Measurements from ENCODE around the gene MBD3.

MBD3 gene

DNA sequence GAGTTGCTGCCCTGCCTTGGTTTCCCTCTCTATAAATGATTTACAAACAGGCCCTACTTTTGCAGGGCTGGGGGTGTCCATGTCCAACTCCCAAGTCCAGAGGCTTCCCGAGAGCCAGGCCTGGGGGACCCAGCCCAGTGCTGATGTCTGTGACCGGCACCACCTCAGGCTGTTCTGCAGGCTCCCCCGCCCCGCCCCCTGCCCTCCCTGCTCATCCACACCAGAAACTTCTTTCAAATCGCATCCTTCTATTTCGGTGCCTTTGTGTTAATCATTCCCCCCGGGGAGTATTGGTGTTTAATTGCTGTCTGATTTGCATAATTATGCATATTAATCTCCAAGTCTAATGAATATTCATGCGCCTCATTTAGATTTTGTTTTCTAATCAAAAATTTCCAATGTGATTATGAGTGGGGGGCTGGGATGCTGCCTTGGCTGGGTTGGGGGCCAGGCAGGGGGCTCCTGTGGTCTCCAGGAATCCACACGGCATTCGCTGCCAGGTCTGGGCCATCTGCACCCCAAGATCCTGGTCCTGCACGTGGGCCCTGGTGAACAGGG, 40.7 kb upstream of the MBD3 start:
- Mint-ChIP-seq H3K9me3 (peaks cover under 1% of the 10 kb centered on the region), H3K27me3 (ENCODE audit: low read depth, poor library complexity) (no peaks in the 10 kb centered on the region), H3K36me3 (ENCODE audit: low read depth) (peaks cover 44% of the 10 kb centered on the region), H3K4me1 (no peaks in the 10 kb centered on the region), H3K27ac (no peak overlapping the region), H3K4me3 (no peak overlapping the region)
- TF ChIP-seq, protein P1, sequence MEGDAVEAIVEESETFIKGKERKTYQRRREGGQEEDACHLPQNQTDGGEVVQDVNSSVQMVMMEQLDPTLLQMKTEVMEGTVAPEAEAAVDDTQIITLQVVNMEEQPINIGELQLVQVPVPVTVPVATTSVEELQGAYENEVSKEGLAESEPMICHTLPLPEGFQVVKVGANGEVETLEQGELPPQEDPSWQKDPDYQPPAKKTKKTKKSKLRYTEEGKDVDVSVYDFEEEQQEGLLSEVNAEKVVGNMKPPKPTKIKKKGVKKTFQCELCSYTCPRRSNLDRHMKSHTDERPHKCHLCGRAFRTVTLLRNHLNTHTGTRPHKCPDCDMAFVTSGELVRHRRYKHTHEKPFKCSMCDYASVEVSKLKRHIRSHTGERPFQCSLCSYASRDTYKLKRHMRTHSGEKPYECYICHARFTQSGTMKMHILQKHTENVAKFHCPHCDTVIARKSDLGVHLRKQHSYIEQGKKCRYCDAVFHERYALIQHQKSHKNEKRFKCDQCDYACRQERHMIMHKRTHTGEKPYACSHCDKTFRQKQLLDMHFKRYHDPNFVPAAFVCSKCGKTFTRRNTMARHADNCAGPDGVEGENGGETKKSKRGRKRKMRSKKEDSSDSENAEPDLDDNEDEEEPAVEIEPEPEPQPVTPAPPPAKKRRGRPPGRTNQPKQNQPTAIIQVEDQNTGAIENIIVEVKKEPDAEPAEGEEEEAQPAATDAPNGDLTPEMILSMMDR (IDR thresholded peaks at IDR 0.05), result no peak
- DNase-seq, result no peak

DNA sequence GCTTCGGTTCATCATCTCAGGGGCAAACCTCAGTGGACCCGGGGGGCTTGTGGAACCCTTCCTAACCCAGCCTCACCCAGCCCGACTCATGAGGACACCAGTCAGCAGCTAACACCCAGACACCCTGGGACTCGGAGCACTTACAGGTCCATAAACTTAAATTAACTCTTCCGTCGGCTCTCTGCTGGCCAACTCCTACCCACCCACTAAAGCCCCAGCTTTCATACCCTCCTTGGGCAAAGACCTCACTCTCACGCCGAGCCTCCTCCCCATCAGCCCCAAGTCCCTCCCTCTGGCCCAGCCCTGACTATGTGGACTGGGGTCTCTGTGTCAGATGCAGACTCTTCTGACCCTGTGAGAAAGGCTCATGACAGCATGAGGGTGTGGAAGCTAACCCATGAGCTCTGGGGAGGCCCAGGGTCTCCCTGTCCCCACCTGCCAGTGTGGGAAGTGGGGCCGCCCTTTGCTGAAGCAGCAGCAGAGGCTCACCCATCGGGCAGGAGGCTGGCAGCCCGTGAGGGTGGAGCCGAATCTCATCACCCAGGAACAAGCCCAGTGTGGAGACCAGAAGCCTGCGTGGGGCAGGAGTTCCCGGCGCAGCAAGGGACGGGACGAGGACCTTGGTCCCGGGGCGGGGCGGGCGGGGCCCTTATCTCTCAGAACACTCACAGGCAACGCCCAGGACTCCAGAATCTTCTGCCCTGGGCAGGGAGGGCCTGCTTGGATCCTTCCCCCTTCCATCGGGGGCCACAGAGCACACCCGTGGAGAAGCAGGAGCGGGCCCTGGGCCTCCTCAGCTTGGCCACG, 40.0 kb upstream of the MBD3 start:
- no peak overlapping the region for H3K4me3 Mint-ChIP-seq
- H3K36me3 Mint-ChIP-seq (ENCODE audit: low read depth), result peaks cover 37% of the 10 kb centered on the region
- H3K27ac Mint-ChIP-seq, result no peak overlapping the region
- H3K27me3 Mint-ChIP-seq (ENCODE audit: low read depth, poor library complexity), result no peaks in the 10 kb centered on the region
- TF ChIP-seq, protein P1 (IDR thresholded peaks at IDR 0.05), result no peak
- no peaks in the 10 kb centered on the region for H3K4me1 Mint-ChIP-seq
- no peaks in the 10 kb centered on the region for H3K9me3 Mint-ChIP-seq
- DNase-seq, result no peak

DNA sequence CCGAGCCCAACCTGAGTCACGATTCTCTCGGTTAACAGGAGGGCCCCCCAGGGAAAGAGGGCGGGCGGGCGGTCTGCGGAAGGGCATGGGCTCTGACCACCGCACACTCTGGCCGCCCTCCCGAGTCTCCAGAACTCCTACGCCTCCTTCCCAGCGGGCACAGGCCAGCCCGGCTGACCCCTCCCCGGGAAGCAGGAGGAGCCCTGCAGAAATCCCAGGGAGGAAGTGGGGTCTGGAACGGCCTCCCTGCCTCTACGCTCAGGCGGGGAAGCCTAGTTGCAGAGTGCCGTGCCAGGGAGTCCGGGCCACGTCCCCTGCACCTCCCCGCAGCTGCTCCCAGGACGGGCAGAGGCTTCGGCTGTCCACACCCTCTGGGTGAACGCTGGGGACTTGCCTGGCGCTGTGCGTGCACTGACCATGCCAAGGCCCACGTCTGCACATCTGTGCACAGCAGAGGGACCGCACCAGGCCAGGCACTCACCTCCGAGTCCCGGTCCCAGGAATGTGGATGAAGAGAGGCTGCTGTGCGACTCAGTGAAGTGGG, 39.0 kb upstream of the MBD3 start:
- Mint-ChIP-seq H3K9me3 (no peaks in the 10 kb centered on the region), H3K27me3 (ENCODE audit: low read depth, poor library complexity) (no peaks in the 10 kb centered on the region), H3K36me3 (ENCODE audit: low read depth) (peaks cover 26% of the 10 kb centered on the region), H3K4me3 (no peak overlapping the region), H3K4me1 (no peaks in the 10 kb centered on the region), H3K27ac (no peak overlapping the region)
- TF ChIP-seq, protein P1 (IDR thresholded peaks at IDR 0.05), result no peak
- DNase-seq, result no peak

DNA sequence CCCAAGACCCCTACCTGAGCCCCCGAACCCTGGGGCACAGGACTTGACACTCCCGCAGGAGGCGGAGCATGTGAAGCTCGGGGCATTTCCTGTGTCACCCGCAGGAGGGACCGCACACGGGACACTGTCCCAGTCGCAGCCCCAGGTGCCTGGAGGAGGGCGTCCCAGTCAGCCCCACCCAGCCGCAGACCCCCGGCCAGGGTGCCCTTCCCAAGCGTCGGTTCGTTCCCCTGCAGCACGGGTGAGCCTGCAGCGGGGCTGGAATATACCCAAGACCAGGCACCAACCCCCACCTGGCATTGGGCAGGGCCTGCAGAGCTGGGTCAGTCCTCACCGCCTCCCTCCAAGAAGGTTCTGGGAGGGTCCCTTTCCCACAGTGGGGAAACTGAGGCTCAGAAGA, 38.1 kb upstream of the MBD3 start:
- no peaks in the 10 kb centered on the region for H3K9me3 Mint-ChIP-seq
- H3K4me3 Mint-ChIP-seq, result no peak overlapping the region
- H3K27me3 Mint-ChIP-seq (ENCODE audit: low read depth, poor library complexity), result no peaks in the 10 kb centered on the region
- no peak for DNase-seq
- peaks cover 22% of the 10 kb centered on the region for H3K36me3 Mint-ChIP-seq (ENCODE audit: low read depth)
- H3K4me1 Mint-ChIP-seq, result no peaks in the 10 kb centered on the region
- TF ChIP-seq, protein P1 (IDR thresholded peaks at IDR 0.05), result no peak
- H3K27ac Mint-ChIP-seq, result no peak overlapping the region

DNA sequence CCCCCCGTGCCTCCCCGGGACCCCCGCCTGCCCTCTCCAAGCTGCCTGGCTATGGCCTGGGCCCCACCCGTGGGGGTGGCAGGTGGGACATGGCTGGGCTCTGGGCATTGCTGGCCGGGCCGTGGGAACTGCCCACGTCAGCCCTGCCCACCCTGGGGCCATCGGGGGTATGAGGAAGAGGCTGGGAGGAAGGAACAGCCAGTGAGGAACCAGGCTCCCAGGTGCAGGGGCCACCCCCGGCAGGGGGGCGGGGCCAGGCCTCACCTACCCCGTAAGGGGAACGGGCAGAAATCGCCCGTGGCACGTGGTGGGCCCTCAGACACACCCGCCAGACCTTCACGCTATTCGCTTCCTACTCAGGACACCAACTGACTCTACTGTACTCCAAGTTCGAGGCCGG, 37.3 kb upstream of the MBD3 start:
- Mint-ChIP-seq H3K9me3 (no peaks in the 10 kb centered on the region), H3K4me1 (no peaks in the 10 kb centered on the region), H3K36me3 (ENCODE audit: low read depth) (peaks cover 19% of the 10 kb centered on the region), H3K27ac (no peak overlapping the region), H3K4me3 (no peak overlapping the region), H3K27me3 (ENCODE audit: low read depth, poor library complexity) (no peaks in the 10 kb centered on the region)
- DNase-seq, result no peak
- TF ChIP-seq, protein P1 (IDR thresholded peaks at IDR 0.05), result no peak

Data from nephron progenitor cell (in vitro differentiated cells).